ENCODE measurements around the gene OLFML1. TPM values are rescaled to one million over a fixed set of nuclear protein-coding genes. Genes with fewer than 3 reads are reported as not detected.
A peak's percentile ranks its signal among the peaks of the same experiment; 100 is the strongest.

Gene OLFML1
- total and polyA plus RNA-seq, 7 experiments from 2014 or later, result 0.18 TPM; not detected in 6

DNA sequence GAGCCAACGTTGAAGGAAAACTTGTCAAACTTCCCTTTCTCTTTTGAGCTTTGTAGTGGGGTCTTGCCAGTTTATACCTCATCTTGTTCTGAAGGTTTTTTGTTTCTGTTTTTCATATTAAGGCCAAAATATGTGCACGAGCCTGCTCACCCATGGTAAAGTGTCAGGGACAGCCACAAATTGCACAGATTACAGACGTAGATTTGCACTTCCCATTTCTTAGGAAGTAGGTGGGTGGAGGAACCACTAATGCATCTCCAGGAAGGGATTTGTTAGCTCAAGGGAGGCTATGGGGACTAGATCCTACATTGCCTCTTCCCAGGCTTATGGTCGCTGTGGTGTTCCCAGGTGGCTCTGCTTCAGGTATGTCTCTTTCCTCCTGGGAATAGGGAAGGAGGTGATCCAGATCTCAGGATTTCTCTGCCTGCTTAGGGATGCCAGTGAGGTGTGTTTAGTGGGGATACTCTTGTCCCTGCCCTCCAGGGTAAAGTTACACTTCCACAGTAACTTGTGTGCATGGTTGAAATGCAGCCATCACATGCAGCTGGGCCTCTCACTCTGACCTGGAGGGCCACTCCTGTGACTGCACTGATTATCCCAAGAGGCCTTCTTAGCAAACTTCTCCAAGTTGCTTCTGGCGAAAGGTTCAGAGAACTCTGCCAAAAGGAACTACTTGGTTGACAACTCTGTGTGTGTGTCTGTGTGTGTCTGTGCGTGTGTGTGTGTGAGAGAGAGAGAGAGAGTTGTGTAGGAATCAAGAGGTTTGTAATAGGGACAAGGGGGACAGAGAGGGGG, 38.3 kb downstream of the OLFML1 start:
- CTCF ChIA-PET, result interaction anchor here (0.7 to 1.4 kb wide), 2 partner anchors 8 to 11 kb away, joined by 3 to 6 read pairs; no protein-coding TSS in a partner anchor
- Mint-ChIP-seq H3K27me3 (peaks cover 0 to 8% (median 0%) of the 10 kb centered on the region in 5 donors), H3K36me3 (peaks cover 0 to 12% (median 7%) of the 10 kb centered on the region in 5 donors), H3K4me3 (peak overlapping the region in 4 of 10 donors; percentile 5 to 45 (median 36)), H3K9me3 (peaks cover 0 to 4% (median 0%) of the 10 kb centered on the region in 11 donors), H3K27ac (peak overlapping the region in 6 of 9 donors; percentile 3 to 84 (median 42)), H3K4me1 (peaks cover 0 to 61% (median 41%) of the 10 kb centered on the region in 7 donors)
- intact Hi-C loops (cut with micrococcal nuclease), result no loop called here
- Histone ChIP-seq H3K27me3 (ENCODE audit: control insufficient read depth in 2 of 2, insufficient read depth in 2 of 2, low read length in 2 of 2) (no peaks in the 10 kb centered on the region), H3K4me1 (ENCODE audit: control insufficient read depth in 2 of 2, insufficient read depth in 2 of 2, low read length in 2 of 2) (peaks cover 29 to 77% of the 10 kb centered on the region in 2 donors), H3K36me3 (ENCODE audit: control insufficient read depth in 2 of 3, insufficient read depth in 3 of 3, low read length in 3 of 3) (no peaks in the 10 kb centered on the region), H3K4me3 (ENCODE audit: low read length) (no peak overlapping the region), H3K9me3 (ENCODE audit: control insufficient read depth in 2 of 3, low read length in 3 of 3) (no peaks in the 10 kb centered on the region), H3K27ac (ENCODE audit: low read depth, low read length) (no peak overlapping the region)
- ATAC-seq (no peak), DNase-seq (no peak)
- POLR2A ChIA-PET, result interaction anchor here (2.0 to 6.8 kb wide), 2 partner anchors 10 kb away, joined by 7 to 45 read pairs; partner anchors contain the start of gene PPFIBP2

DNA sequence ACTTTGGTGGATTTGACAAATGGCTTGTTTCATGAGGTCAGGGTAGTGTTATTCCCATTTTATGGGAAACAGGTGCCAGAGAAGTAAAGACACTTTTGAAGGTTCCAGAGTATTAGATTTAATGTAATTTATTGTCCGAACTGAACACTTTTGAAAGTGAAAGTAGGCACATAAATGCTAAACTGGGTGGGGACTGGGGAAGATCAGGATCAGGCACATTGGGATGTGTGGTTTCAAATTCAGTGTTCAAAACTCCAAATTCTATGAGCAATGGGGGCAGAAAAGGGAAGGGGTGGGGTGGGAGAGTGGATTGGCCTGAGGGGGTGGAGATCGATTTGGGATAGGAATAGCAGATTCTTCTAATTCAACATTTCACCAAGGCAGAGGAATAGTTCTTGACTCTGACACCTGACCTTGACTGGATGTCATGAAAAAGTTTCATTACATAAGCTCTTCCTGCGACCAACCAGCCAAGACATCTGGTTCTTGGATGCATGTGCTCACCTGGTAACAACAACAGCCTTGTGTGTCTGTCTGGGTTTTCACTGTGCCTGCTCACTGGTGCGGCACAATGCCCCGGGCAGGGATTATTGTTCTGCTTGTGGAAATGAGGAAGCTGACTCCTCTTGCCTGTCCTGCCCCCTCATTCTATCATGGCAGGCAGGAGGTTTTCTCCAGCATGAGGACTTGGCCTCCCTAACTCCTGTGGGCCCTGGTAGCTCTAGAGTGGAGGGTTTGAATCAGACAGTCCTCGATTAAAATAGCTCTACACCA, 39.3 kb downstream of the OLFML1 start:
- H3K9me3 Mint-ChIP-seq, result no peaks in the 10 kb centered on the region
- peaks cover 0 to 61% (median 41%) of the 10 kb centered on the region in 7 donors for H3K4me1 Mint-ChIP-seq
- ChIA-PET CTCF (interaction anchor here (0.6 to 1.4 kb wide), 4 partner anchors 9 to 789 kb away, joined by 3 to 6 read pairs (median 3); no protein-coding TSS in a partner anchor), POLR2A (interaction anchor here (1.1 to 6.8 kb wide), 4 partner anchors 7 to 916 kb away, joined by 3 to 45 read pairs (median 8); partner anchors contain the start of gene PPFIBP2)
- Histone ChIP-seq H3K4me1 (ENCODE audit: control insufficient read depth in 2 of 2, insufficient read depth in 2 of 2, low read length in 2 of 2) (peaks cover 29 to 87% of the 10 kb centered on the region in 2 donors), H3K9me3 (ENCODE audit: control insufficient read depth in 2 of 3, low read length in 3 of 3) (no peaks in the 10 kb centered on the region), H3K27ac (ENCODE audit: low read depth, low read length) (no peak overlapping the region), H3K4me3 (ENCODE audit: low read length) (no peak overlapping the region), H3K27me3 (ENCODE audit: control insufficient read depth in 2 of 2, insufficient read depth in 2 of 2, low read length in 2 of 2) (no peaks in the 10 kb centered on the region), H3K36me3 (ENCODE audit: control insufficient read depth in 2 of 3, insufficient read depth in 3 of 3, low read length in 3 of 3) (no peaks in the 10 kb centered on the region)
- no peak for DNase-seq
- H3K36me3 Mint-ChIP-seq, result peaks cover 0 to 11% (median 0%) of the 10 kb centered on the region in 5 donors
- ATAC-seq, result no peak
- H3K27me3 Mint-ChIP-seq, result peaks cover 0 to 6% (median 0%) of the 10 kb centered on the region in 5 donors
- intact Hi-C loops (cut with micrococcal nuclease), result loop anchor here in 1 of 2 donors (5.0 kb wide), 1 partner anchor 1292 kb away; the partner anchor contains the start of gene FHIP1B
- peak overlapping the region in 7 of 9 donors; percentile 29 to 84 (median 68) for H3K27ac Mint-ChIP-seq
- H3K4me3 Mint-ChIP-seq, result peak overlapping the region in 6 of 10 donors; percentile 4 to 58 (median 36)

DNA sequence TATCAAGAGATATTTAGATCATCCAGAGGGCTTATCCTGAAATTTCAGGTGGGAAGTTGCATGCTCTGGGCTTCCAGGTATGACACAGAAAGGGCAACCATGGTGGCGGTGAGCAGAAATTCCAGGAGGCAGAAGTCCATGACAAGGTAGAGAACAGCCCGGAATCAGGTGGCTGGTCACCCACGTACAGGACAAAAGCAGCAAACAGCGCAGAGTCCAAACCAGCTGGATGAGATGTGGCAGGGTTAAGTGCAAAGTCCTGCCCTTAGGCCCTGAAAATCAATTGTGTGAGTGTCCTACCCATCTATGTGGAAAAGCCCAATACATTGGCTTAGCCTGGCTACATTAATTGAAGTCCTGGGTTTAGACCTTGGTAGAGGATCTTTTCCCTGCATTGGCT, 40.1 kb downstream of the OLFML1 start:
- DNase-seq, result no peak
- Mint-ChIP-seq H3K27me3 (peaks cover 0 to 6% (median 0%) of the 10 kb centered on the region in 5 donors), H3K4me1 (peaks cover 0 to 65% (median 41%) of the 10 kb centered on the region in 7 donors), H3K36me3 (peaks cover 0 to 11% (median 0%) of the 10 kb centered on the region in 5 donors), H3K4me3 (peak overlapping the region in 4 of 10 donors; percentile 0 to 89 (median 32)), H3K27ac (peak overlapping the region in 5 of 9 donors; percentile 5 to 87 (median 22)), H3K9me3 (no peaks in the 10 kb centered on the region)
- ATAC-seq, result no peak
- no peak overlapping the region for H3K27ac ChIP-seq (ENCODE audit: low read depth, low read length)
- no peaks in the 10 kb centered on the region for H3K9me3 ChIP-seq (ENCODE audit: control insufficient read depth in 2 of 3, low read length in 3 of 3)
- POLR2A ChIA-PET, result interaction anchor here (2.0 to 6.8 kb wide), 3 partner anchors 8 to 12 kb away, joined by 7 to 45 read pairs (median 9); partner anchors contain the start of gene PPFIBP2
- intact Hi-C loops (cut with micrococcal nuclease), result loop anchor here in 1 of 2 donors (5.0 kb wide), 1 partner anchor 1293 kb away; the partner anchor contains the start of gene FHIP1B
- no peak overlapping the region for H3K4me3 ChIP-seq (ENCODE audit: low read length)
- H3K27me3 ChIP-seq (ENCODE audit: control insufficient read depth in 2 of 2, insufficient read depth in 2 of 2, low read length in 2 of 2), result no peaks in the 10 kb centered on the region
- peaks cover 29 to 88% of the 10 kb centered on the region in 2 donors for H3K4me1 ChIP-seq (ENCODE audit: control insufficient read depth in 2 of 2, insufficient read depth in 2 of 2, low read length in 2 of 2)
- no peaks in the 10 kb centered on the region for H3K36me3 ChIP-seq (ENCODE audit: control insufficient read depth in 2 of 3, insufficient read depth in 3 of 3, low read length in 3 of 3)
- CTCF ChIA-PET, result interaction anchor here (0.6 to 1.4 kb wide), 3 partner anchors 10 to 789 kb away, joined by 3 to 6 read pairs (median 3); no protein-coding TSS in a partner anchor

DNA sequence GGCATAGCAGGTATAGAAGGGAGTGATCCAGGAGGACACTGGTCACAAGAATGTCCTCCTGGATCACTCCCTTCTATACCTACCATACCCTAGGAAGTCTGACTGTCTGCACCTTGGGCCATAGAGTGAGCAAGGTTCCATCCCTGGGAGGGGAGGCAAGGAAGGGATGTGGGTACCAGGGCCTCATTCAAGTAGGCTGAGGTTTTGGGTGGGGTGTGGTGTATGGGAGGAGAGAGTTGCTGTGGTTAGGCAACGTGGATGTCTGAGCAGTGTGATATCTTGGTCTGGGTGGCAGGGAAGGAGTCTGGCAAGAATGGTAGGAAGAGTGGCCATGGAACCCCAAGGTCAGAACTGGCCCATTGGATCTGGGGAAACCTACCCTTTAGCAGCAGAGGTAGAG, 41.7 kb downstream of the OLFML1 start:
- peak overlapping the region; percentile 54 to 89 (median 76) for H3K4me3 Mint-ChIP-seq
- Histone ChIP-seq H3K27me3 (ENCODE audit: control insufficient read depth in 2 of 2, insufficient read depth in 2 of 2, low read length in 2 of 2) (no peaks in the 10 kb centered on the region), H3K4me3 (ENCODE audit: low read length) (peak overlapping the region; percentile 1), H3K27ac (ENCODE audit: low read depth, low read length) (no peak overlapping the region), H3K9me3 (ENCODE audit: control insufficient read depth in 2 of 3, low read length in 3 of 3) (no peaks in the 10 kb centered on the region), H3K36me3 (ENCODE audit: control insufficient read depth in 2 of 3, insufficient read depth in 3 of 3, low read length in 3 of 3) (no peaks in the 10 kb centered on the region), H3K4me1 (ENCODE audit: control insufficient read depth in 2 of 2, insufficient read depth in 2 of 2, low read length in 2 of 2) (peaks cover 29 to 83% of the 10 kb centered on the region in 2 donors)
- H3K27me3 Mint-ChIP-seq, result peaks cover 0 to 6% (median 0%) of the 10 kb centered on the region in 5 donors
- intact Hi-C loops (cut with micrococcal nuclease), result loop anchor here in 1 of 2 donors (1.0 to 5.0 kb wide), 3 partner anchors 11 to 1295 kb away; partner anchors contain the start of genes FHIP1B and PPFIBP2
- peaks cover 0 to 11% (median 0%) of the 10 kb centered on the region in 5 donors for H3K36me3 Mint-ChIP-seq
- CTCF ChIA-PET, result interaction anchor here (0.7 to 1.1 kb wide), 2 partner anchors 11 to 12 kb away, joined by 3 to 4 read pairs; no protein-coding TSS in a partner anchor
- DNase-seq, result peak in 8 of 9 donors; percentile 18 to 81 (median 68)
- ATAC-seq, result peak; percentile 95
- H3K9me3 Mint-ChIP-seq, result no peaks in the 10 kb centered on the region
- peaks cover 2 to 76% (median 52%) of the 10 kb centered on the region in 7 donors for H3K4me1 Mint-ChIP-seq
- peak overlapping the region; percentile 19 to 93 (median 82) for H3K27ac Mint-ChIP-seq
- POLR2A ChIA-PET, result interaction anchor here (1.0 to 6.8 kb wide), 3 partner anchors 9 to 14 kb away, joined by 5 to 45 read pairs (median 9); partner anchors contain the start of gene PPFIBP2

DNA sequence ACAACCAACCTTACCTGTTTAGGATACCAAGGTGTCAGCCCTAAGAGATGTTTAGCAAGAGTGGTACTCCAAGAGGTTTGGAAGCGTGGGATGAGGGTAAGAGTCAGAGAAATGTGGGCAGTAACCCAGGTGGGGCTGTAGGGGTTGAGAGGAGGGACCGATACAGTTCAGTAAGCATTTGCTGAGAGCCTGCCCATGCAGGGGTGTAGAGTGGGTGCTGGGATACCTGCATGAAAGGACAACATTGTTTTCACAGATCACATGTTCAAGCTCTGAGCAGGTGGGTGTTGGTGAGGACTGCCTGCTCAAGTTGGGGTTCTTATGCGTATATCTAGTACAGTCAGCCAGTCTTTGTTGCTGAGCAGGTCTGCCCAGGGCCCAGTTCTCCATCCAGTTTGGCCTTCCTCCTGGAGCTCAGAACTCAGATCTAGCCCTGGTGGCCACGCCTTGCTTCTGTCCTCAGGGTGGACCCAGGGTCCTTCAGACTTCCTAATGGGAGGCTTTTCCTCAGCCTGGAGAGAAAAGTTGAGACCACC, 43.3 kb downstream of the OLFML1 start:
- peak overlapping the region in 8 of 10 donors; percentile 3 to 89 (median 50) for H3K4me3 Mint-ChIP-seq
- Histone ChIP-seq H3K9me3 (ENCODE audit: control insufficient read depth in 2 of 3, low read length in 3 of 3) (no peaks in the 10 kb centered on the region), H3K4me3 (ENCODE audit: low read length) (no peak overlapping the region), H3K27ac (ENCODE audit: low read depth, low read length) (peak overlapping the region; percentile 9), H3K27me3 (ENCODE audit: control insufficient read depth in 2 of 2, insufficient read depth in 2 of 2, low read length in 2 of 2) (no peaks in the 10 kb centered on the region), H3K4me1 (ENCODE audit: control insufficient read depth in 2 of 2, insufficient read depth in 2 of 2, low read length in 2 of 2) (peaks cover 29 to 74% of the 10 kb centered on the region in 2 donors), H3K36me3 (ENCODE audit: control insufficient read depth in 2 of 3, insufficient read depth in 3 of 3, low read length in 3 of 3) (no peaks in the 10 kb centered on the region)
- H3K27me3 Mint-ChIP-seq, result peaks cover 0 to 7% (median 0%) of the 10 kb centered on the region in 5 donors
- peak overlapping the region in 8 of 9 donors; percentile 37 to 93 (median 80) for H3K27ac Mint-ChIP-seq
- peaks cover 0 to 11% (median 0%) of the 10 kb centered on the region in 5 donors for H3K36me3 Mint-ChIP-seq
- POLR2A ChIA-PET, result interaction anchor here (0.6 to 3.0 kb wide), 4 partner anchors 8 to 1161 kb away, joined by 4 to 17 read pairs (median 4); no protein-coding TSS in a partner anchor
- no peaks in the 10 kb centered on the region for H3K9me3 Mint-ChIP-seq
- intact Hi-C loops (cut with micrococcal nuclease), result loop anchor here in 1 of 2 donors (5.0 kb wide), 1 partner anchor 1296 kb away; the partner anchor contains the start of gene FHIP1B
- CTCF ChIA-PET, result interaction anchor here (1.1 kb wide), 1 partner anchor 15 kb away, joined by 5 read pairs; the partner anchor contains the start of gene PPFIBP2
- DNase-seq, result no peak
- ATAC-seq, result no peak
- H3K4me1 Mint-ChIP-seq, result peaks cover 11 to 74% (median 54%) of the 10 kb centered on the region in 7 donors
